ENCODE results near the gene FLT4.

DNA sequence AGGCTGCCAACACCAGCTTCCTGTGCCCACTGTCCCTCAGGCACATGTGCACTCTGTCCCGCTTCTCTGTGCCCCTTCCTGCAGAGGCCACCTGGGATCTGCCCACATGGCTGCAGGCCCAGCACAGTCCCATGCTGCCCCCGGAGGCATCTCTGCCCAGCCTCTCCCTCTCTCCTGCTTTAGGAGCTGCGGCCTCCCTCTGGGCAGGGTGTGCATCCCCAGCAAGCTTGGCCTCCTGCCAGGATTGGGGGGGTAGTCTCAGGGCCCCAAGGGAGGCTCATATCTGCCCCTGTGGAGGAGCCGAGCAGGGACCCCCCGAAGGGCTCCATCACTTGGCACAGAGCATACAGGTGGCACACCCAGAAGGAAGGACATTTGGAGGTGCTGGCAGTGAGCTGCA lies 24.8 kb downstream of the FLT4 start:
- TF ChIP-seq, protein P1, sequence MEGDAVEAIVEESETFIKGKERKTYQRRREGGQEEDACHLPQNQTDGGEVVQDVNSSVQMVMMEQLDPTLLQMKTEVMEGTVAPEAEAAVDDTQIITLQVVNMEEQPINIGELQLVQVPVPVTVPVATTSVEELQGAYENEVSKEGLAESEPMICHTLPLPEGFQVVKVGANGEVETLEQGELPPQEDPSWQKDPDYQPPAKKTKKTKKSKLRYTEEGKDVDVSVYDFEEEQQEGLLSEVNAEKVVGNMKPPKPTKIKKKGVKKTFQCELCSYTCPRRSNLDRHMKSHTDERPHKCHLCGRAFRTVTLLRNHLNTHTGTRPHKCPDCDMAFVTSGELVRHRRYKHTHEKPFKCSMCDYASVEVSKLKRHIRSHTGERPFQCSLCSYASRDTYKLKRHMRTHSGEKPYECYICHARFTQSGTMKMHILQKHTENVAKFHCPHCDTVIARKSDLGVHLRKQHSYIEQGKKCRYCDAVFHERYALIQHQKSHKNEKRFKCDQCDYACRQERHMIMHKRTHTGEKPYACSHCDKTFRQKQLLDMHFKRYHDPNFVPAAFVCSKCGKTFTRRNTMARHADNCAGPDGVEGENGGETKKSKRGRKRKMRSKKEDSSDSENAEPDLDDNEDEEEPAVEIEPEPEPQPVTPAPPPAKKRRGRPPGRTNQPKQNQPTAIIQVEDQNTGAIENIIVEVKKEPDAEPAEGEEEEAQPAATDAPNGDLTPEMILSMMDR (IDR thresholded peaks at IDR 0.05) = no peak
- no peak for TF ChIP-seq POLR2A (IDR thresholded peaks at IDR 0.05)

All from ovary (tissue), 3 donors.